Right lobe of liver (tissue), 4 donors: ENCODE results near the gene KCNIP1.

Experiments used
- CTCF ChIP-seq, 4 donors: fragments of 200-600 bp in 3 of 4; fragments of 450-650 bp in 1 of 4; IDR thresholded peaks; one replicate each; pipeline versions ENCODE4 v1.5.1 to v1.8.0; 2016 to 2022; ENCODE audit warnings: antibody characterized with exemption in 4 of 4, mild to moderate bottlenecking in 2 of 4
- POLR2A ChIP-seq: fragments of 450-650 bp; IDR thresholded peaks from one replicate; pipeline ENCODE4 v1.6.1; 2017; ENCODE audit warnings: antibody characterized with exemption, mild to moderate bottlenecking
- donor health status: DM: no; HTN: no; CAD: no.
- donor health status: DM: no; HTN: no; CAD: no.
- donor health status: DM: no; HTN: yes; CAD: no.

GRCh38 chr5:170606941-170607340 lies 103.1 kb downstream of the KCNIP1 start:
- TF ChIP-seq CTCF (IDR thresholded peaks at IDR 0.05) (no peak), POLR2A (no peak)
